ENCODE data around the gene NKX2-8. TPM values are rescaled to one million over a fixed set of nuclear protein-coding genes. Genes with fewer than 3 reads are reported as not detected.

Gene NKX2-8
- total RNA-seq: 0.13 TPM in 1 of 2 replicates, not detected in the other

GRCh38 chr14:36582011-36582873 lies at the start of gene NKX2-8:
Gene NKX2-8 (minus strand): TSS chr14:36582614. CDS start chr14:36582389, 225 bp downstream.

Other genes starting within 250 kb of the NKX2-8 start
- 0.48 and 0.52 TPM in 2 replicates for gene NKX2-1, start 62.4 kb downstream of the NKX2-8 start, total RNA-seq
- gene PAX9, start 79.2 kb upstream of the NKX2-8 start, total RNA-seq: not detected in 2 replicates